ENCODE data around the gene LRP10.

- TF ChIP-seq EHF (CRISPR knock-in tag; IDR thresholded peaks at IDR 0.05) (no peak), CTCF (IDR thresholded peaks at IDR 0.05) (no peak), RAD21 (conservative IDR thresholded peaks at IDR 0.05 in 1 of 2, IDR thresholded peaks at IDR 0.05 in 1 of 2) (no peak), JUN (IDR thresholded peaks at IDR 0.05) (no peak), EP300 (IDR thresholded peaks at IDR 0.05) (no peak), RNF2 (IDR thresholded peaks at IDR 0.05; ENCODE audit: borderline replicate concordance, low read depth) (no peak), POLR2A (IDR thresholded peaks at IDR 0.05; ENCODE audit: low read length) (no peak)
These were observed 58.4 kb downstream of the LRP10 start for GRCh38 chr14:22929961-22930364.

Measured in A549 (cell line).